ENCODE measurements around the gene MRPS6. TPM values are rescaled to one million over a fixed set of nuclear protein-coding genes. Genes with fewer than 3 reads are reported as not detected.

The MRPS6 gene
- total RNA-seq, 1 experiment from 2014 or later = 109 TPM

DNA sequence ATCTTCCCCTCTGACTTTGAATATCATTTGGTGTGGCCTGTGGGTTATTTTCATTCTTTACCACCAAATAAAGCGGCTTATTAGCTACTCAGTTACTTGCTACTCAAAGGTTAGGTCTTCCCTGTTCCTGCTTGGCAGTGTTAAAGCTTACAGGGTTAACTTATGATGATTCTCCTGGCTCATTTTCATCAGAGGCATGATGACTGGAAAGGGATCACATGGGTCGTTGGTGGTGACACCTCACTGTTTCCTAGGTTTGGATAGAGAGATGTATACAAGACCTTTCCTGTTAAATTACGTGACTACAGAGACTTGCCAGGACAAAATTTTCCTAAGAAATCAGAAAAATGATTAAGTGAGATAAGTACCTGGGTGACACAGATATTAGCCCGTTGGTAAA is 27.4 kb downstream of the MRPS6 start:
- BruUV-seq (replicated peaks) = no TSS peak
- in situ Hi-C loops (cut with HindIII; ENCODE audit: low pct_unique_long_range_greater_than_20kb, low sequenced_read_pairs) = no loop called here
- peaks cover 2% of the 10 kb centered on the region; the same call in 1 of the 2 replicates for H3K36me3 ChIP-seq (ENCODE audit: control insufficient read depth, insufficient read depth, low read length)
- H3K9me3 ChIP-seq (ENCODE audit: control insufficient read depth, insufficient read depth, low read depth, low read length) = no peaks in the 10 kb centered on the region
- ATAC-seq (no peak), DNase-seq (ENCODE audit: low read depth, low spot score) (no peak)
- ChIA-PET CTCF (no interaction called here), POLR2A (no interaction called here)
- no peak overlapping the region for H3K4me3 ChIP-seq (ENCODE audit: low read depth in 2 of 2, low read length in 2 of 2)
- TF ChIP-seq CTCF (IDR thresholded peaks at IDR 0.05) (no peak), POLR2AphosphoS5 (IDR thresholded peaks at IDR 0.05; ENCODE audit: low read depth, low read length) (no peak)
- no peak overlapping the region for H3K27ac ChIP-seq (ENCODE audit: low read length)
- no peaks in the 10 kb centered on the region for H3K27me3 ChIP-seq (ENCODE audit: control insufficient read depth, insufficient read depth, low read length)
- intact Hi-C loops (cut with micrococcal nuclease; ENCODE audit: unreplicated experiment) = no loop called here
- peaks cover 12% of the 10 kb centered on the region for H3K4me1 ChIP-seq (ENCODE audit: control insufficient read depth, insufficient read depth, low read length)

DNA sequence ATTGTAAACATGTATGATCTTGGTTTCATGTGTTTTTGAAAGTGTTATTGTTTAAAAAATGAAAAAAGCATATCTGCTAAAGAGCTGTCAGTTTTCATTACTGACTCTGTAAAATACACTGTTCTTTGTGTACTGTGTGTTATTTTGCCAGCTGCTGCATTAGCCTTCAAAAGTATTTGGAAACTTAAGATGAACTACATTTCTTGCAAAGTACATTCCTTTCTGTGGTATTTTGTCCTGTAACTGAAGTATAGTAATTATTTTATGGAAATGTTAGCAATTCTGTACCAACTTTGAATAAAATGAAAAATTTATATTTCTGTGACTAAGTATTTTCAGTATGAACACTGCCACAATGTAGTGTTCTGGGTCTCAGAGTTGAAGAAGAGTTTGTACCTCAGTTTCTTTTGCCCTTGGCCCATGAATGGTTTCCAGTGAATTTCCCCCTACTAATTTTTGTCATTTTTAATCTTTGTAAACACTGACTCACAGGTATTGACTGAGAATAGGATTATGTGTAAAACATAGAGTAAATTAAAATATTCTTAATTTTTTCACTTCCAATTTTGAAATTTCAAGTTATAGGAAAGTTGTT is 32.7 kb downstream of the MRPS6 start:
- no peak for ATAC-seq
- in situ Hi-C loops (cut with HindIII; ENCODE audit: low pct_unique_long_range_greater_than_20kb, low sequenced_read_pairs) = no loop called here
- Histone ChIP-seq H3K4me1 (ENCODE audit: control insufficient read depth, insufficient read depth, low read length) (peaks cover 11% of the 10 kb centered on the region), H3K4me3 (ENCODE audit: low read depth in 2 of 2, low read length in 2 of 2) (no peak overlapping the region), H3K36me3 (ENCODE audit: control insufficient read depth, insufficient read depth, low read length) (no peaks in the 10 kb centered on the region), H3K27me3 (ENCODE audit: control insufficient read depth, insufficient read depth, low read length) (no peaks in the 10 kb centered on the region), H3K9me3 (ENCODE audit: control insufficient read depth, insufficient read depth, low read depth, low read length) (no peaks in the 10 kb centered on the region), H3K27ac (ENCODE audit: low read length) (no peak overlapping the region)
- no TSS peak for BruUV-seq (replicated peaks)
- ChIA-PET CTCF (no interaction called here), POLR2A (no interaction called here)
- TF ChIP-seq TCF7L2 (IDR thresholded peaks at IDR 0.05; ENCODE audit: low read depth, low read length) (no peak), CTCF (IDR thresholded peaks at IDR 0.05) (no peak), POLR2AphosphoS5 (IDR thresholded peaks at IDR 0.05; ENCODE audit: low read depth, low read length) (no peak), SIN3A (IDR thresholded peaks at IDR 0.05; ENCODE audit: borderline replicate concordance, insufficient read depth, low read depth, low read length) (no peak)
- TF ChIP-seq, protein P1, sequence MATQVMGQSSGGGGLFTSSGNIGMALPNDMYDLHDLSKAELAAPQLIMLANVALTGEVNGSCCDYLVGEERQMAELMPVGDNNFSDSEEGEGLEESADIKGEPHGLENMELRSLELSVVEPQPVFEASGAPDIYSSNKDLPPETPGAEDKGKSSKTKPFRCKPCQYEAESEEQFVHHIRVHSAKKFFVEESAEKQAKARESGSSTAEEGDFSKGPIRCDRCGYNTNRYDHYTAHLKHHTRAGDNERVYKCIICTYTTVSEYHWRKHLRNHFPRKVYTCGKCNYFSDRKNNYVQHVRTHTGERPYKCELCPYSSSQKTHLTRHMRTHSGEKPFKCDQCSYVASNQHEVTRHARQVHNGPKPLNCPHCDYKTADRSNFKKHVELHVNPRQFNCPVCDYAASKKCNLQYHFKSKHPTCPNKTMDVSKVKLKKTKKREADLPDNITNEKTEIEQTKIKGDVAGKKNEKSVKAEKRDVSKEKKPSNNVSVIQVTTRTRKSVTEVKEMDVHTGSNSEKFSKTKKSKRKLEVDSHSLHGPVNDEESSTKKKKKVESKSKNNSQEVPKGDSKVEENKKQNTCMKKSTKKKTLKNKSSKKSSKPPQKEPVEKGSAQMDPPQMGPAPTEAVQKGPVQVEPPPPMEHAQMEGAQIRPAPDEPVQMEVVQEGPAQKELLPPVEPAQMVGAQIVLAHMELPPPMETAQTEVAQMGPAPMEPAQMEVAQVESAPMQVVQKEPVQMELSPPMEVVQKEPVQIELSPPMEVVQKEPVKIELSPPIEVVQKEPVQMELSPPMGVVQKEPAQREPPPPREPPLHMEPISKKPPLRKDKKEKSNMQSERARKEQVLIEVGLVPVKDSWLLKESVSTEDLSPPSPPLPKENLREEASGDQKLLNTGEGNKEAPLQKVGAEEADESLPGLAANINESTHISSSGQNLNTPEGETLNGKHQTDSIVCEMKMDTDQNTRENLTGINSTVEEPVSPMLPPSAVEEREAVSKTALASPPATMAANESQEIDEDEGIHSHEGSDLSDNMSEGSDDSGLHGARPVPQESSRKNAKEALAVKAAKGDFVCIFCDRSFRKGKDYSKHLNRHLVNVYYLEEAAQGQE (IDR thresholded peaks at IDR 0.05; ENCODE audit: insufficient read depth in 1 of 2, low read depth in 2 of 2, low read length in 1 of 2) = no peak
- no peak for DNase-seq (ENCODE audit: low read depth, low spot score)
- intact Hi-C loops (cut with micrococcal nuclease; ENCODE audit: unreplicated experiment) = no loop called here
